SU-DHL-6 (cell line): Measurements from ENCODE around the gene EXOC4.

Source experiments
- EZH2phosphoT487 ChIP-seq: fragments of 200-600 bp; sonication (generic), shearing (Covaris generic); conservative IDR thresholded peaks from 2 replicates; pipeline ENCODE4 v1.6.1; 2018; ENCODE audit warnings: mild to moderate bottlenecking, antibody characterized with exemption, low read length, moderate library complexity, mixed read lengths
- TF ChIP-seq, protein P1 (sequence below): fragments of 200-600 bp; sonication (generic); IDR thresholded peaks from one replicate; pipeline ENCODE4 v1.5.1; 2017; ENCODE audit warnings: antibody characterized with exemption, mild to moderate bottlenecking, low read length, moderate library complexity; ENCODE audit not compliant: insufficient read depth, poor library complexity, severe bottlenecking

DNA sequence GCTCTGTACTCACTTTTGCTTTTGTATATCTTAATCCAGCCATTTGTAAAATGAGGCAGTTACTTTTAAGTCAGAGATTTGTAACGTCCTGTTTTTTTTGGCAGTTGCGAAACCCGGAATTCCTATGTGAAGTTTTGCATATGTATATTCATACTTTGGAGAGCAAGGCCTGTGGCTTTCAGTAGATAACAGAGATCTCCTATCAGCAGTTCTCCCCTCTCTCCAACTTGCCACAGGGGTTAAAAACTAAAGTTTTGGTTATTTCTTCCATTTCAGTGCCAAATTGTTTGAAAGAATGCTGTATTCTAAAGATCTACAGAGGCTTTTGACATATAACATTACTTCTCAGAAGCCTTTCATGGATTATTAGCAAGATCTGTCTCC lies 102.4 kb downstream of the EXOC4 start:
- TF ChIP-seq, protein P1, sequence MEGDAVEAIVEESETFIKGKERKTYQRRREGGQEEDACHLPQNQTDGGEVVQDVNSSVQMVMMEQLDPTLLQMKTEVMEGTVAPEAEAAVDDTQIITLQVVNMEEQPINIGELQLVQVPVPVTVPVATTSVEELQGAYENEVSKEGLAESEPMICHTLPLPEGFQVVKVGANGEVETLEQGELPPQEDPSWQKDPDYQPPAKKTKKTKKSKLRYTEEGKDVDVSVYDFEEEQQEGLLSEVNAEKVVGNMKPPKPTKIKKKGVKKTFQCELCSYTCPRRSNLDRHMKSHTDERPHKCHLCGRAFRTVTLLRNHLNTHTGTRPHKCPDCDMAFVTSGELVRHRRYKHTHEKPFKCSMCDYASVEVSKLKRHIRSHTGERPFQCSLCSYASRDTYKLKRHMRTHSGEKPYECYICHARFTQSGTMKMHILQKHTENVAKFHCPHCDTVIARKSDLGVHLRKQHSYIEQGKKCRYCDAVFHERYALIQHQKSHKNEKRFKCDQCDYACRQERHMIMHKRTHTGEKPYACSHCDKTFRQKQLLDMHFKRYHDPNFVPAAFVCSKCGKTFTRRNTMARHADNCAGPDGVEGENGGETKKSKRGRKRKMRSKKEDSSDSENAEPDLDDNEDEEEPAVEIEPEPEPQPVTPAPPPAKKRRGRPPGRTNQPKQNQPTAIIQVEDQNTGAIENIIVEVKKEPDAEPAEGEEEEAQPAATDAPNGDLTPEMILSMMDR, result no peak
- TF ChIP-seq EZH2phosphoT487, result no peak
